ENCODE results near the gene RBM33. TPM values are rescaled to one million over a fixed set of nuclear protein-coding genes. Genes with fewer than 3 reads are reported as not detected.

Gene RBM33
- total and polyA plus RNA-seq, 7 donors, result 11.6 to 49.3 (median 40.4) TPM

GRCh38 chr7:155791214-155791737 lies 146.8 kb downstream of the RBM33 start:
- Histone ChIP-seq H3K9me3 (no peaks in the 10 kb centered on the region), H3K36me3 (ENCODE audit: insufficient read depth in 1 of 2, low read depth in 1 of 2) (no peaks in the 10 kb centered on the region), H3K27me3 (ENCODE audit: insufficient read depth in 3 of 3, low read length in 2 of 3) (peaks cover 0 to 21% (median 10%) of the 10 kb centered on the region in 3 donors), H3K27ac (no peak overlapping the region), H3K4me1 (no peaks in the 10 kb centered on the region), H3K4me3 (no peak overlapping the region)
- DNase-seq, result no peak
- intact Hi-C loops (cut with DNase I), result loop anchor here in 1 of 2 donors (10.0 kb wide), 1 partner anchor 684 kb away; no protein-coding TSS in a partner anchor
- 75 to 80% (median 79%) methylated on average over 19 of the region's 19 CpGs for WGBS, 3 donors
- no peak for ATAC-seq
- TF ChIP-seq CTCF (IDR thresholded peaks at IDR 0.05), result no peak

GRCh38 chr7:155791836-155792235 lies 147.4 kb downstream of the RBM33 start:
- Histone ChIP-seq H3K36me3 (ENCODE audit: insufficient read depth in 1 of 2, low read depth in 1 of 2) (no peaks in the 10 kb centered on the region), H3K27ac (no peak overlapping the region), H3K4me3 (no peak overlapping the region), H3K27me3 (ENCODE audit: insufficient read depth in 3 of 3, low read length in 2 of 3) (peaks cover 0 to 26% (median 8%) of the 10 kb centered on the region in 3 donors), H3K9me3 (no peaks in the 10 kb centered on the region), H3K4me1 (no peaks in the 10 kb centered on the region)
- no peak for ATAC-seq
- intact Hi-C loops (cut with DNase I), result loop anchor here in 1 of 2 donors (10.0 kb wide), 1 partner anchor 683 kb away; no protein-coding TSS in a partner anchor
- WGBS, 3 donors, result 75 to 77% (median 77%) methylated on average over 6 of the region's 7 CpGs
- DNase-seq, result no peak
- no peak for TF ChIP-seq CTCF (IDR thresholded peaks at IDR 0.05)

- peaks cover 0 to 21% (median 5%) of the 10 kb centered on the region in 3 donors for H3K27me3 ChIP-seq (ENCODE audit: insufficient read depth in 3 of 3, low read length in 2 of 3)
- H3K4me3 ChIP-seq, result no peak overlapping the region
- intact Hi-C loops (cut with DNase I), result loop anchor here in 1 of 2 donors (10.0 kb wide), 1 partner anchor 682 kb away; no protein-coding TSS in a partner anchor
- WGBS, 3 donors, result 88 to 91% (median 89%) methylated on average over 13 to 14 of the region's 14 CpGs
- H3K9me3 ChIP-seq, result no peaks in the 10 kb centered on the region
- H3K27ac ChIP-seq, result no peak overlapping the region
- DNase-seq (no peak), ATAC-seq (no peak)
- H3K4me1 ChIP-seq, result no peaks in the 10 kb centered on the region
- H3K36me3 ChIP-seq (ENCODE audit: insufficient read depth in 1 of 2, low read depth in 1 of 2), result no peaks in the 10 kb centered on the region
- TF ChIP-seq CTCF (IDR thresholded peaks at IDR 0.05), result no peak
These were observed 148.0 kb downstream of the RBM33 start for GRCh38 chr7:155792315-155792960.

- H3K27ac ChIP-seq, result no peak overlapping the region
- 88 to 91% (median 88%) methylated on average over 11 of the region's 11 CpGs for WGBS, 3 donors
- intact Hi-C loops (cut with DNase I), result loop anchor here in 1 of 2 donors (10.0 kb wide), 1 partner anchor 682 kb away; no protein-coding TSS in a partner anchor
- TF ChIP-seq CTCF (IDR thresholded peaks at IDR 0.05), result no peak
- H3K4me3 ChIP-seq, result no peak overlapping the region
- no peaks in the 10 kb centered on the region for H3K4me1 ChIP-seq
- DNase-seq, result no peak
- ATAC-seq, result no peak
- H3K9me3 ChIP-seq, result no peaks in the 10 kb centered on the region
- peaks cover 0 to 24% (median 3%) of the 10 kb centered on the region in 3 donors for H3K27me3 ChIP-seq (ENCODE audit: insufficient read depth in 3 of 3, low read length in 2 of 3)
- no peaks in the 10 kb centered on the region for H3K36me3 ChIP-seq (ENCODE audit: insufficient read depth in 1 of 2, low read depth in 1 of 2)
These were observed 148.6 kb downstream of the RBM33 start for GRCh38 chr7:155792999-155793560.
